MM.1S (cell line): ENCODE results near the gene SLC35F5.
"Not testable (repeated sequence)": the region's sequence is repeated elsewhere in the genome, so short reads cannot be mapped to it uniquely, and the experiment has no call there.

Experiments
- DNase-seq: peaks from one replicate; pipeline ENCODE4 v3.0.0-alpha.2; 2015
- H2AFZ ChIP-seq: fragments of 300-600 bp; sonication (generic); 2 replicates; pipeline ENCODE4 v1.6.0; 2016; ENCODE audit warnings: antibody characterized with exemption, low read length
- H3F3A ChIP-seq: fragments of 300-600 bp; sonication (generic); 2 replicates; pipeline ENCODE4 v1.6.1; 2016; ENCODE audit warnings: mild to moderate bottlenecking, antibody characterized with exemption, low read length, moderate library complexity, mixed read lengths; ENCODE audit not compliant: insufficient read depth
- H3K27ac ChIP-seq: fragments of 300-600 bp; sonication (generic); 2 replicates; pipeline ENCODE4 v1.5.1; 2016; ENCODE audit warnings: mild to moderate bottlenecking, low read length
- H3K27me3 ChIP-seq: fragments of 300-600 bp; sonication (generic); replicated peaks from 2 replicates; pipeline ENCODE4 v1.6.0; 2016; ENCODE audit warnings: low read length; ENCODE audit not compliant: insufficient read depth
- H3K36me3 ChIP-seq: fragments of 300-600 bp; sonication (generic); replicated peaks from 2 replicates; pipeline ENCODE4 v1.6.1; 2016; ENCODE audit warnings: mild to moderate bottlenecking, low read length, mixed read lengths; ENCODE audit not compliant: insufficient read depth
- H3K4me1 ChIP-seq: fragments of 300-600 bp; sonication (generic); 2 replicates; pipeline ENCODE4 v1.6.1; 2016; ENCODE audit warnings: low read length, mixed read lengths
- H3K4me2 ChIP-seq: fragments of 300-600 bp; sonication (generic); 2 replicates; pipeline ENCODE4 v1.6.0; 2016; ENCODE audit warnings: low read depth, low read length
- H3K4me3 ChIP-seq: fragments of 300-600 bp; sonication (generic); 2 replicates; pipeline ENCODE4 v1.5.1; 2016; ENCODE audit warnings: low read length, mixed read lengths
- H3K79me2 ChIP-seq: fragments of 300-600 bp; sonication (generic); 2 replicates; pipeline ENCODE4 v1.6.1; 2016; ENCODE audit warnings: mixed run types, low read length, mixed read lengths
- H3K9ac ChIP-seq: fragments of 300-600 bp; sonication (generic); 2 replicates; pipeline ENCODE4 v1.6.1; 2016; ENCODE audit warnings: low read length, mixed read lengths
- H3K9me2 ChIP-seq: fragments of 300-600 bp; sonication (generic); replicated peaks from 2 replicates; pipeline ENCODE4 v1.6.1; 2016; ENCODE audit warnings: mild to moderate bottlenecking, low read length, mixed read lengths; ENCODE audit not compliant: insufficient read depth
- H3K9me3 ChIP-seq: fragments of 300-600 bp; sonication (generic); replicated peaks from 2 replicates; pipeline ENCODE4 v1.6.1; 2016; ENCODE audit warnings: mild to moderate bottlenecking, low read length, mixed read lengths; ENCODE audit not compliant: insufficient read depth
- H4K20me1 ChIP-seq: fragments of 300-600 bp; sonication (generic); 2 replicates; pipeline ENCODE4 v1.6.1; 2016; ENCODE audit warnings: mild to moderate bottlenecking, low read length, moderate library complexity, mixed read lengths; ENCODE audit not compliant: insufficient read depth
- CTCF ChIP-seq: fragments of 300-600 bp; sonication (generic); IDR thresholded peaks from 2 replicates; pipeline ENCODE4 v1.5.1; 2016; ENCODE audit warnings: antibody characterized with exemption, low read length, mixed read lengths
- EZH2 ChIP-seq: fragments of 300-600 bp; sonication (generic); optimal IDR thresholded peaks from 2 replicates; pipeline ENCODE3; 2017; ENCODE audit warnings: low read depth, mild to moderate bottlenecking, antibody characterized with exemption, low read length, mixed read lengths
- EZH2phosphoT487 ChIP-seq: fragments of 300-600 bp; sonication (generic); IDR thresholded peaks from 2 replicates; pipeline ENCODE4 v1.6.1; 2018; ENCODE audit warnings: antibody characterized with exemption, low read length

SLC35F5 gene

GRCh38 chr2:113709022-113709421 is 47.4 kb downstream of the SLC35F5 start:
- DNase-seq, result no peak

GRCh38 chr2:113707106-113707505 is 49.3 kb downstream of the SLC35F5 start:
- no peaks in the 10 kb centered on the region for H3K9me2 ChIP-seq
- no peaks in the 10 kb centered on the region for H3K36me3 ChIP-seq
- H3K9me3 ChIP-seq, result no peaks in the 10 kb centered on the region
- H3K27ac ChIP-seq, result no peak overlapping the region
- H4K20me1 ChIP-seq, result no peaks in the 10 kb centered on the region
- no peak for TF ChIP-seq CTCF
- TF ChIP-seq EZH2, result no peak
- TF ChIP-seq EZH2phosphoT487, result no peak
- H3K9ac ChIP-seq, result no peak overlapping the region
- H3K27me3 ChIP-seq, result no peaks in the 10 kb centered on the region
- DNase-seq, result no peak
- no peak overlapping the region for H3K4me2 ChIP-seq
- H3F3A ChIP-seq, result no peaks in the 10 kb centered on the region
- H3K4me3 ChIP-seq, result no peak overlapping the region
- H3K79me2 ChIP-seq, result no peaks in the 10 kb centered on the region
- H3K4me1 ChIP-seq, result no peaks in the 10 kb centered on the region
- H2AFZ ChIP-seq, result no peak overlapping the region

More at GRCh38 chr2:113709022-113709421, 47.4 kb downstream of the SLC35F5 start:
- no peaks in the 10 kb centered on the region for H3K79me2 ChIP-seq
- no peaks in the 10 kb centered on the region for H3K36me3 ChIP-seq
- H3F3A ChIP-seq, result no peaks in the 10 kb centered on the region
- no peak overlapping the region for H3K27ac ChIP-seq
- no peak overlapping the region for H3K9ac ChIP-seq
- no peaks in the 10 kb centered on the region for H3K4me1 ChIP-seq
- no peak overlapping the region for H3K4me3 ChIP-seq
- no peak overlapping the region for H3K4me2 ChIP-seq
- TF ChIP-seq EZH2phosphoT487 (no peak), EZH2 (no peak), CTCF (no peak)
- H3K27me3 ChIP-seq, result no peaks in the 10 kb centered on the region
- H3K9me2 ChIP-seq, result no peaks in the 10 kb centered on the region
- H4K20me1 ChIP-seq, result no peaks in the 10 kb centered on the region
- H2AFZ ChIP-seq, result no peak overlapping the region
- no peaks in the 10 kb centered on the region for H3K9me3 ChIP-seq

GRCh38 chr2:113705982-113706523 is 50.4 kb downstream of the SLC35F5 start:
- H3K9me3 ChIP-seq, result no peaks in the 10 kb centered on the region
- H3K9me2 ChIP-seq, result no peaks in the 10 kb centered on the region
- H2AFZ ChIP-seq, result no peak overlapping the region
- H3K79me2 ChIP-seq, result no peaks in the 10 kb centered on the region
- no peak overlapping the region for H3K27ac ChIP-seq
- no peaks in the 10 kb centered on the region for H3K27me3 ChIP-seq
- H3K4me2 ChIP-seq, result no peak overlapping the region
- no peaks in the 10 kb centered on the region for H3F3A ChIP-seq
- no peaks in the 10 kb centered on the region for H3K4me1 ChIP-seq
- no peak overlapping the region for H3K4me3 ChIP-seq
- H3K36me3 ChIP-seq, result no peaks in the 10 kb centered on the region
- H3K9ac ChIP-seq, result no peak overlapping the region
- no peak for DNase-seq
- TF ChIP-seq EZH2, result no peak
- no peak for TF ChIP-seq CTCF
- TF ChIP-seq EZH2phosphoT487, result no peak
- no peaks in the 10 kb centered on the region for H4K20me1 ChIP-seq

- H3K79me2 ChIP-seq, H3K4me2 ChIP-seq, H3K36me3 ChIP-seq, H3F3A ChIP-seq, H3K27me3 ChIP-seq, H3K27ac ChIP-seq, H3K9me2 ChIP-seq, DNase-seq, H2AFZ ChIP-seq, H3K4me3 ChIP-seq, H3K4me1 ChIP-seq, H4K20me1 ChIP-seq, H3K9me3 ChIP-seq, H3K9ac ChIP-seq: not testable (repeated sequence)
Measured at GRCh38 chr2:113704300-113704993, 52.0 kb downstream of the SLC35F5 start.
